Breast epithelium (tissue), 4 donors: Measurements from ENCODE around the gene CATSPERZ. TPM values are rescaled to one million over a fixed set of nuclear protein-coding genes. Genes with fewer than 3 reads are reported as not detected.

ENCODE experiments used
- DNase-seq, 2 donors: peaks; one replicate each; pipeline ENCODE4 v3.0.0-alpha.2; 2019; ENCODE audit warnings: low spot score in 2 of 2
- H3K27ac ChIP-seq, 2 donors: fragments of 200-600 bp; sonication (generic) in 1 of 2; one replicate each; pipeline ENCODE4 v1.5.1; 2016 to 2019; ENCODE audit warnings: mild to moderate bottlenecking in 1 of 2
- H3K27me3 ChIP-seq, 2 donors: fragments of 200-600 bp; sonication (generic) in 1 of 2; one replicate each; pipeline versions ENCODE4 v1.5.1 to v1.6.0; 2017 to 2019; ENCODE audit warnings: control low read depth in 1 of 2, mild to moderate bottlenecking in 1 of 2
- H3K36me3 ChIP-seq: fragments of 200-600 bp; one replicate; pipeline ENCODE4 v1.5.1; 2019
- H3K4me1 ChIP-seq, 2 donors: fragments of 200-600 bp; sonication (generic); one replicate each; pipeline ENCODE4 v1.5.1; 2016 to 2019; ENCODE audit warnings: control low read depth in 1 of 2
- H3K4me3 ChIP-seq, 3 donors: fragments of 200-600 bp; sonication (generic); 1 replicate in 2 of 3; 2 replicates in 1 of 3; pipeline ENCODE4 v1.5.1; 2016 to 2019; ENCODE audit warnings: mild to moderate bottlenecking in 3 of 3, moderate library complexity in 2 of 3
- H3K9me3 ChIP-seq, 2 donors: fragments of 200-600 bp; sonication (generic) in 1 of 2; one replicate each; pipeline ENCODE4 v1.5.1; 2016 to 2019; ENCODE audit warnings: control low read depth in 1 of 2
- CTCF ChIP-seq, 3 donors: fragments of 450-650 bp; IDR thresholded peaks; one replicate each; pipeline ENCODE4 v1.5.1; 2016 to 2017; ENCODE audit warnings: antibody characterized with exemption in 3 of 3, mild to moderate bottlenecking in 3 of 3, moderate library complexity in 3 of 3
- POLR2A ChIP-seq: fragments of 450-650 bp; IDR thresholded peaks from one replicate; pipeline ENCODE4 v1.6.1; 2016; ENCODE audit warnings: antibody characterized with exemption, mild to moderate bottlenecking, moderate library complexity
- POLR2AphosphoS5 ChIP-seq, 3 donors: sonication (generic); formaldehyde crosslinking; IDR thresholded peaks; one replicate each; pipeline ENCODE4 v1.6.1; 2017; ENCODE audit warnings: antibody characterized with exemption in 3 of 3
- intact Hi-C: fragments of 100-400 bp; cut with DNase I; formaldehyde crosslinking; loops from one replicate; pipeline ENCODE4 v1.15.1; 2023; ENCODE audit warnings: low total_unique reads
- total RNA-seq, 3 donors: library from RNA; depleted of rRNA; stranded (reverse); fragments of >200 nt; gene quantifications; one replicate each; pipeline ENCODE4 v1.1.0, GENCODE V29; 2016

The CATSPERZ gene
- total RNA-seq, 3 donors from 2014 or later = 1.8 TPM; not detected in 2

GRCh38 chr11:64324692-64325469, 24.7 kb downstream of the CATSPERZ start:
- no peak for TF ChIP-seq POLR2A
- TF ChIP-seq POLR2AphosphoS5 (IDR thresholded peaks at IDR 0.05) = no peak
- TF ChIP-seq CTCF (IDR thresholded peaks at IDR 0.05) = no peak
- Histone ChIP-seq H3K4me1 (no peaks in the 10 kb centered on the region), H3K27me3 (no peaks in the 10 kb centered on the region), H3K9me3 (no peaks in the 10 kb centered on the region), H3K36me3 (no peaks in the 10 kb centered on the region), H3K4me3 (no peak overlapping the region), H3K27ac (peak overlapping the region; percentile 73 to 98)
- DNase-seq = peak in 1 of 2 donors; percentile 71
- intact Hi-C loops = no loop called here

DNA sequence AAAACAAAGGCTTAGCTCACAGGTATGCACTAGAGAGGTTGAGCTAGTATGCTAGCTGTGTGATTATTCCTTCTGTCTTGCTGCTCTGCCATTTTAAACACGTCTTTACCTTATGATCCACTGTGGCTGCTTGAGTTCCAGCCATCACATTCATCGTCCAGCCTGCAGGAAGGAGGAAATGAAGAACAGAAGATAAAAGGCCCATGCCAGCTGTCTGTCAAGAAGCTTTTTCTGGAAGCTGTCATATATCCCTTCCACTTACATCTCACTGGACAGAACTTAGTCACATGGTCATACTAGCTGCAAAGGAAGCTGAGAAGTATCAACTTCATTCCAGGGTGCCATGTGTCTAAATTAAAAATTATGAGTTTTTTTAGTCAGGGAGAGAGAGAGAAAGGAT, 27.2 kb downstream of the CATSPERZ start:
- no peak for DNase-seq
- no peaks in the 10 kb centered on the region for H3K27me3 ChIP-seq
- H3K4me3 ChIP-seq = no peak overlapping the region
- H3K36me3 ChIP-seq = no peaks in the 10 kb centered on the region
- no peaks in the 10 kb centered on the region for H3K9me3 ChIP-seq
- H3K4me1 ChIP-seq = no peaks in the 10 kb centered on the region
- no peak overlapping the region for H3K27ac ChIP-seq
- TF ChIP-seq POLR2AphosphoS5 (IDR thresholded peaks at IDR 0.05) = no peak
- TF ChIP-seq POLR2A = no peak
- no peak for TF ChIP-seq CTCF (IDR thresholded peaks at IDR 0.05)
- intact Hi-C loops = no loop called here

GRCh38 chr11:64327993-64328392, 27.8 kb downstream of the CATSPERZ start:
- H3K36me3 ChIP-seq = no peaks in the 10 kb centered on the region
- H3K4me3 ChIP-seq = no peak overlapping the region
- H3K27ac ChIP-seq = no peak overlapping the region
- no peaks in the 10 kb centered on the region for H3K27me3 ChIP-seq
- H3K9me3 ChIP-seq = no peaks in the 10 kb centered on the region
- no peak for TF ChIP-seq POLR2A
- TF ChIP-seq POLR2AphosphoS5 (IDR thresholded peaks at IDR 0.05) = no peak
- no peak for TF ChIP-seq CTCF (IDR thresholded peaks at IDR 0.05)
- H3K4me1 ChIP-seq = no peaks in the 10 kb centered on the region
- intact Hi-C loops = no loop called here
- no peak for DNase-seq

- H3K27me3 ChIP-seq = no peaks in the 10 kb centered on the region
- H3K4me1 ChIP-seq = no peaks in the 10 kb centered on the region
- no peak overlapping the region for H3K4me3 ChIP-seq
- intact Hi-C loops = no loop called here
- no peak overlapping the region for H3K27ac ChIP-seq
- TF ChIP-seq POLR2A = no peak
- no peaks in the 10 kb centered on the region for H3K36me3 ChIP-seq
- H3K9me3 ChIP-seq = no peaks in the 10 kb centered on the region
- DNase-seq = no peak
Measured at GRCh38 chr11:64330888-64331287, 30.7 kb downstream of the CATSPERZ start.

DNA sequence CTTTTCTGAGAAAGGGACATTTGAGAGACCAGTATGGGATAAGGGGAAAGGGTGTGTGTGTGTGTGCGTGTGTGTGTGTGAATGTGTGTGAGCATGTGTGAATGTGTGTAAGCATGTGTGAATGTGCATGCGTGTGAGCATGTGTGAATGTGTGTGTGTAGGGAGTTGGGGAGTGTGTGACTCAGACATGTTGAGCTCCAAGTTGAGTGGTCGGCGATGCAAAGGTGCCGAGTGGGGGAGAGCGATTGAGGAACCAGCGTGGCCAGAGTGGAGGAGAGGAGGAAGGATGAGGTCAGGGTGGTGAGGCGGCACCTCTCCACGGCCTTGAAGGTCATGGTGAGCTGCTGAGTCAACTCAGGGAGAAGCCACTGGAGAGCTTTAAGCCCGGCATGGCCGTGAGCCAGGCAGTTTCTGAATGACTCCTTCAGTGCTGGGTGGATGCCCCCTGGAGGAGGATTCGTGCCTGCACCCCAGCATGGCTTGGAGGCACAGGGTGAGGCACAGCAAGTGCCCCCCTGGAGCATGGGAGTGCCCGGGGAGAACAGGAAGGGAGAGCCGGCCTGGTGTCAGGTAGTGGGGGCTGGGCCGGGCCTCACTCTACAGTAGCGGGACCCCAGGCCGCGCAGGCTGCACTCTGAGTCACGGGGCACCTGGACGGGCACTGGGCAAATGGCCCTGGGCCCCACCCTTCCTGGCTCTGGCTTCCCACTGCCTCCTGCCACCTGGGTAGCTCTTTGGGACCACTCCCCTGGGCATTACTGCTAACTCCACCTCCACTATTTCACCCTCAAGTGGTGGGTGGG, 31.6 kb downstream of the CATSPERZ start:
- intact Hi-C loops = no loop called here

More for the DNA sequence above, 31.6 kb downstream of the CATSPERZ start:
- DNase-seq = no peak
- Histone ChIP-seq H3K36me3 (no peaks in the 10 kb centered on the region), H3K4me3 (no peak overlapping the region), H3K4me1 (no peaks in the 10 kb centered on the region), H3K27ac (peak overlapping the region in 1 of 2 donors; percentile 0), H3K27me3 (no peaks in the 10 kb centered on the region), H3K9me3 (no peaks in the 10 kb centered on the region)
- TF ChIP-seq POLR2AphosphoS5 (IDR thresholded peaks at IDR 0.05) (no peak), CTCF (IDR thresholded peaks at IDR 0.05) (no peak), POLR2A (no peak)
